NB4 (cell line): ENCODE results near the gene UST.
A peak's percentile ranks its signal among the peaks of the same experiment; 100 is the strongest.
"Not testable (repeated sequence)": the region's sequence is repeated elsewhere in the genome, so short reads cannot be mapped to it uniquely, and the experiment has no call there.

Experiments
- DNase-seq: peaks from one replicate; pipeline ENCODE4 v3.0.0; 2010; ENCODE audit warnings: low read depth
- H3K4me3 ChIP-seq: one replicate; pipeline ENCODE4 v1.5.1; 2011; ENCODE audit warnings: mild to moderate bottlenecking, low read depth, low read length, moderate library complexity
- MYC ChIP-seq: IDR thresholded peaks from 2 replicates; pipeline ENCODE4 v1.6.1; 2011; ENCODE audit warnings: low read depth, low read length
- POLR2A ChIP-seq: IDR thresholded peaks from 2 replicates; pipeline ENCODE4 v1.6.1; 2011; ENCODE audit warnings: mild to moderate bottlenecking; ENCODE audit not compliant: insufficient read length; ENCODE audit errors: extremely low read depth
- TF ChIP-seq, protein P1 (sequence below): IDR thresholded peaks from one replicate; pipeline ENCODE4 v1.5.1; 2012; ENCODE audit warnings: low read depth, low read length
- TF ChIP-seq, protein P2 (sequence below): IDR thresholded peaks from 2 replicates; pipeline ENCODE4 v1.6.1; 2011; ENCODE audit warnings: low read depth, low read length

Gene UST

DNA sequence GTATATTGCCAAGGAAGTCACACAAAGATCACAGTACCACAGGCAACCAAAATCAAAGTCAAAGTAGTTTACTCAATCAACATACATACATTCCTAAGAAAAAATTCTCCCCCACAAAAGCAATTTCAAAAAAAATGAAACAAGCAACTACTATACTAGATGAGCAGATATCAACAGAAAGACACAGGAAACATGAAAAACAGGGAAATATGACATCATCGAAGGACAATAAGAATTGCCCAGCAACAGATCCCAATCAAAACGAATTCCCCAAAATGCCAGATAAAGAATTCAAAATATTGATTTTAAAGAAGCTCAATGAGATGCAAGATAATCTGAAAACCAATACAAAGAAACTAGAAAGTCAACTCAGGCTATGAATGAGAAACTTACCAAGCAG, 351.0 kb downstream of the UST start:
- DNase-seq: no peak
- H3K4me3 ChIP-seq: no peak overlapping the region
- TF ChIP-seq, protein P1, sequence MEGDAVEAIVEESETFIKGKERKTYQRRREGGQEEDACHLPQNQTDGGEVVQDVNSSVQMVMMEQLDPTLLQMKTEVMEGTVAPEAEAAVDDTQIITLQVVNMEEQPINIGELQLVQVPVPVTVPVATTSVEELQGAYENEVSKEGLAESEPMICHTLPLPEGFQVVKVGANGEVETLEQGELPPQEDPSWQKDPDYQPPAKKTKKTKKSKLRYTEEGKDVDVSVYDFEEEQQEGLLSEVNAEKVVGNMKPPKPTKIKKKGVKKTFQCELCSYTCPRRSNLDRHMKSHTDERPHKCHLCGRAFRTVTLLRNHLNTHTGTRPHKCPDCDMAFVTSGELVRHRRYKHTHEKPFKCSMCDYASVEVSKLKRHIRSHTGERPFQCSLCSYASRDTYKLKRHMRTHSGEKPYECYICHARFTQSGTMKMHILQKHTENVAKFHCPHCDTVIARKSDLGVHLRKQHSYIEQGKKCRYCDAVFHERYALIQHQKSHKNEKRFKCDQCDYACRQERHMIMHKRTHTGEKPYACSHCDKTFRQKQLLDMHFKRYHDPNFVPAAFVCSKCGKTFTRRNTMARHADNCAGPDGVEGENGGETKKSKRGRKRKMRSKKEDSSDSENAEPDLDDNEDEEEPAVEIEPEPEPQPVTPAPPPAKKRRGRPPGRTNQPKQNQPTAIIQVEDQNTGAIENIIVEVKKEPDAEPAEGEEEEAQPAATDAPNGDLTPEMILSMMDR: no peak
- TF ChIP-seq MYC: no peak
- TF ChIP-seq POLR2A: no peak
- TF ChIP-seq, protein P2, sequence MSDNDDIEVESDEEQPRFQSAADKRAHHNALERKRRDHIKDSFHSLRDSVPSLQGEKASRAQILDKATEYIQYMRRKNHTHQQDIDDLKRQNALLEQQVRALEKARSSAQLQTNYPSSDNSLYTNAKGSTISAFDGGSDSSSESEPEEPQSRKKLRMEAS: no peak

DNA sequence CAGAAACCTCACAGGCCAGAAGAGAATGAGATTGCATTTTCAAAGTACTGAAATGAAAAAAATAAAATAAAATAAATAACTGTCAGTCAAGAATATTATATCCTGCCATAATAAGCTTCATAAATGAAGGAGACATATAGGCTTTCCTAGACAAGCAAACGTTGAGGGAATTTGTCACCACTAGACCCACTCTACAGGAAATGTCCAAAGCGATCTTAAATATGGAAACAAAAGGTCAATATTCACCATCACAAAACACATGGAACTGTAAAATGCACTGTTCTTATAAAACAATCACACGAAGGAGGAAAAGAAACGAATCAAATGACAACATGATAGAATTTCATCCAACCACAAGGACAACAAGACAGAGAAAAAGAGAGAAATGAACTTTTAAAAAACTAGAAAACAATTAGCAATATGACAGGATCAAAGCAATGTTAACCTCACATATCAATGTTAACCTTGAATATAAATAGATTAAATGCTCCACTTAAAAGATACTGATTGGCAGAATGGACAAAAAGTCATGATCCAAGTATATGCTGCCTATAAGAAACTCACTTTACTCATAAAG, 352.0 kb downstream of the UST start:
- DNase-seq: no peak
- TF ChIP-seq, protein P2: no peak
- TF ChIP-seq, protein P1: no peak
- no peak for TF ChIP-seq POLR2A
- TF ChIP-seq MYC: no peak
- H3K4me3 ChIP-seq: no peak overlapping the region

DNA sequence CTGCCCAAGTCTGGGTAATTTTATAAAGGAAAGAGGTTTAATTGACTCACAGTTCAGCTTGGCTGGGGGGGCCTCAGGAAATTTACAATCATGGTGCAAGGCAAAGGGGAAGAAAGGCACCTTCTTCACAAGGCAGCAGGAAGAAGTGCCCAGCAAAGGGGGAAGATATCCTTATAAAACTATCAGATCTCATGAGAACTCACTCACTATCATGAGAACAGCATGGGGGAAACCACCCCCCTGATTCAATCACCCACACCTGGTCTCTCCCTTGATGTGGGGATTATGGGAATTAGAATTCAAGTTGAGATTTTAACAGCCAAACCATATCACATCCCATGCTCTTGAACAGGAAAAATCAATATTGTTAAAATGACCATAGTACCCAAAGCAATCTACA, 355.5 kb downstream of the UST start:
- H3K4me3 ChIP-seq: no peak overlapping the region
- TF ChIP-seq MYC (no peak), POLR2A (no peak)
- TF ChIP-seq, protein P2: no peak
- TF ChIP-seq, protein P1: no peak
- no peak for DNase-seq

DNA sequence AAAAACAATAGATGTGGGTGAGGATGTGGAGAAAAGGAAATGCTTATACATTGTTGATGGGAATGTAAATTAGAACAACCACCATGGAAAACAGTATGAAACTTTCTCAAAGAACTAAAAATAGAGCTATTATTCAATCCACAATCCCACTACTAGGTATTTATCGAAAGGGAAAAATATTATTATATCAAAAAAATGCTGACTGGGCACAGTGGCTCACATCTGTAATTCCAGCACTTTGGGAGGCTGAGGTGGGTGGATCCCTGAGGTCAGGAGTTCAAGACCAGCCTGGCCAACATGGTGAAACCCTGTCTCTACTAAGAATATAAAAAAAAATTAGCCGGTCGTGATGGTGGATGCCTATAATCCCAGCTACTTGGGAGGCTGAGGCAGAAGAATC, 357.1 kb downstream of the UST start:
- not testable (repeated sequence) for H3K4me3 ChIP-seq, DNase-seq

DNA sequence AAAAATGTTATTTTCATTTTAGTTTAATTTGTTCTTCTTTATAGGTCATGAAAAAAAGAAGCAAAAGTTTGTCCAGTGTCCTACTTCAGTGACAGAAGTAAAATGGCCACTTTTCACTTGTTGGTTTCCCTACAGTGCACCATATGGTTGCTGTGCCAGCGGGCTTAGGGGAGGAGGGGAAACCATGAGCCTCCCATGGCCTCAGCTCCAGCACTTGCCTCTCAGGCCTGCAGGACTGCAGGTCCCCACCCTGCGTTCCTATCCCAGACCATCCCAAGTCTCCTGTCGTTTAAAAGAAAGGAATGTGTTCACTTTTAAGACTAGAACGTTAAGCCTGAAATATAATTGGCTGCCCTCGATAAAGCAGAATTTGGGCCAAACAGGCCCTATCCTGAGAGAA, 360.7 kb downstream of the UST start:
- H3K4me3 ChIP-seq: no peak overlapping the region
- TF ChIP-seq, protein P2: no peak
- TF ChIP-seq, protein P1: no peak
- TF ChIP-seq MYC (no peak), POLR2A (no peak)
- no peak for DNase-seq

DNA sequence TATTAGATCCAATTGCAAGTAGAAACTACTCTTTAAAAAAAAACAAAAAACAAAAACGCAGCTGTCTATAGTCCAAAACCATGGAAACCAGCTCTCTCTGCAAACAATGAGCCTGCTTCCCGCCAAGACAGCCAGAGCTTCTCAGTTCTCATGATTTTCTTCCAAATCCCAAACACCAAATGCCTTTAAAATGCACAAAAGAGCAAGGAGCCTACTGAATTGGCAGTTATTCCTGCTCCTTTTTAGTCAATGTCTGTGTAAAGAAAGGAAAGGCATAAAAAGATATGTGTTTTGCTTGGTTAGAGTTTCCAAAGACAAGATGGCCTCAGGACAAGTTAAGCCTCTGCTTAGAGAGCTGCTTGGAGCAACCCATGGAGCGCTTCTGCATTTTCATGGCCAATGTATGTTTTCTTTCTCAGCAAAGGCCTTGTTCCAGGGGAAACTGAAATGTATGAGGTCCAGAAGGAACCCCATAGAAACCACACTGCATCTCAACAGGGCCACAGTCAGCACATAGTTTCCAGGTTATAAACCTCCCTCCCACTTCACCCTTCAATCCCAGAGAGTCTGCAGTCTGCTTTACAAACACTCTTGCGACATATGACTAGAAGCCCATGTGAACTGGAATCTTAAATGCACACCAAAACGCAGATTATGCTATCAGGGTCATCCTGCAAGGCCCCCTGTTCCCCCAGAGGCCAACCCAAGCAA, 361.4 kb downstream of the UST start:
- TF ChIP-seq, protein P2: no peak
- TF ChIP-seq POLR2A (no peak), MYC (no peak)
- TF ChIP-seq, protein P1: no peak
- H3K4me3 ChIP-seq: no peak overlapping the region
- DNase-seq: peak; percentile 70
